ENCODE results near the gene OR5T1.

OR5T1 gene

DNA sequence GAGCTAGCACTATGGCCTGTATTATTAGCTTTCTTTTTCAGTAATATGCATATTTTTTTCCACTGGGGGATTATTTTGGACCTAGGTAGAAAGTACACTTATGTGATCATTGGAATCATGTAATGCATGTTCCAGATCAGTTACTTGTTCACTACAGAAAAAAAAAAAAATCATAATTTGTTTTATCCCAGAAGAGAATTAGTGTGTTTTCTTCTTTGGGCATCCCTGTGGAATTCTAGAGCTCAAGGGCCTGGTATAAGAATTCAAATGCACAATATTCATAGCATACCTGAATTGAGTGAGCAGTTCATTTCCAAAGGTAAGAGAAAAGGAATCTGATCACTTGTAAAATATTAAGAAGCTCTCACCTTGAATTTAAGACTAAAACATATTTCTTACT, at the start of gene OR5T1:
Gene OR5T1, plus strand, starts transcription at position 301 of the 400 bp plus-strand sequence. CDS start 1,485 bp downstream, outside the sequence.
- DNase-seq = no peak

- no peak for DNase-seq
These were observed 39.8 kb upstream of the OR5T1 start, which contains the start of gene OR5T2 for GRCh38 chr11:56234155-56234554. TSS of gene OR5T2 (minus strand) at chr11:56234255. CDS start at chr11:56233062, 1,193 bp downstream.

DNA sequence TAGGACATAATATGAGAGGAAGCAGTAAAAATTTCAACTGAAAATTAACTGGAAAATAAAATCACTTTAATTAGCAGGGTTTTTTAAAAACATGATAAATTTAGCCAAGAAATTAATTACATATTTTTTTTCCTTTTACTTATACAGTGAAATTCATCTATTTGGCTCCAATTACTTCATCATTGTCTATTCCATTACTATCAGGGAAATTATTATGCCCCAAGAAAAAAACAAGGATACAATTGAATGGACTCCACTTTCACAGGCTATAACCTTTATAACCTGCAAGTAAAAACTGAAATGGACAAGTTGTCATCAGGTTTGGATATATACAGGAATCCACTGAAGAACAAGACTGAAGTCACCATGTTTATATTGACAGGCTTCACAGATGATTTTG, 22.0 kb upstream of the OR5T1 start, which contains the start of gene OR5T3:
Gene OR5T3, plus strand, starts transcription at position 301 of the 400 bp plus-strand sequence. Its CDS starts 0 bp downstream, at position 301.
- no peak for DNase-seq

DNA sequence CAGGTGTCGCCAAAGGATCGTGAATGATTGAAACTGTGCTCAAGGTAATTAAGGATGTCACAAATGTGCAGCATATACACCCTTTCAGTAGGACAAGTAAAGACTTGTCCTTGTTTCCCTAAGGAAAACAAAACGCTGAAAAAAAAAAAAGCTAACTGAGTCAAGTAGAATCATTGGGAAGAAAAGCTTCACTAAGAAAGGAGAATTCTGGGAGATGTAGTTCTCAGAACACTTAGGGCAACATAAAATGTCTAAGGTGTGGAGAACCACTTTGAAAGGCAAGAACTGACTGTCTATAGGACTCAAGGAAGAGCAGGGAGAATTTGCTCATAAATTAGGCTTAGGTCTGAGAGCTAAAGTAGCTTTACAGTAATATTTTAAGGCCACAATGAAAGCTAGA, 2.9 kb upstream of the OR5T1 start:
- DNase-seq = no peak

DNA sequence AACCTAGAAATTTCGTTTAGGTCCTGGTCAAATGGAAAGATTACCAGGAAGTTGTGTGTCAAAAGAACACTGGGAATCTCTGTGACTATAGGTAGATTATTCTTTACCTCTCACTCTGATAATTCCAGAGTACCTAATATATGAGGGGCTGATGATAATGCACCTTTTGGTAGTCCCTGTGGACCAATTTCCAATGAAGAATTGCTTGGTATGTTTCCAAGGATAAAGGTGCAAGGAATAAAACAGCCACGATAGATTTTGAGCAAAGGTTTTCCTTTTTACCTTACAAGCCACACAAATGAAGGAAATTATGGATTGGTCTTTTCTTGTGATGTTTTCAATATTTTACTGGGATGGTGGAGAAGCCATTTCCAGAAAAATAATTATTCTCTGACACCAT, 18.2 kb downstream of the OR5T1 start, which contains the start of gene OR8H1:
Gene OR8H1, minus strand, starts transcription at position 101 of the 400 bp plus-strand sequence. CDS start 1,192 bp downstream, outside the sequence.
- DNase-seq = no peak

DNA sequence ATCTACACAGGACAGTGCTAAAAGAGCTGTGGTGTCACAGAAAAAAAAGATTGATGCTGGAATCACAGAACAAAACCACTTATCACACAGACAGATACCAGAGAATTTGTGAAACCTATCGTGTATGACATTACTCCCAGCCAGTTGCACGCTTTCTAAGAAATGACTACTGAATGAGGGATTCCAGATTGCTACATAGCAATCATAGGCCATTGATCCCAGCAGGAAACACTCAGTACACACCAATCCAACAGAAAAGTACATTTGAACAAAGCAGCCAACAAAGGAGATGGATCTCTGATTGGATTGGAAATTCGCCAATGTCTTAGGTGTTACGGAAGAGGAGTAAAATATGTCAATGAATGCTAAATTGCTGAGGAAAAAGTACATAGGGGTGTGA, 22.9 kb downstream of the OR5T1 start:
- no peak for DNase-seq

- DNase-seq = no peak
These were observed 33.9 kb downstream of the OR5T1 start for GRCh38 chr11:56307836-56308235.

DNA sequence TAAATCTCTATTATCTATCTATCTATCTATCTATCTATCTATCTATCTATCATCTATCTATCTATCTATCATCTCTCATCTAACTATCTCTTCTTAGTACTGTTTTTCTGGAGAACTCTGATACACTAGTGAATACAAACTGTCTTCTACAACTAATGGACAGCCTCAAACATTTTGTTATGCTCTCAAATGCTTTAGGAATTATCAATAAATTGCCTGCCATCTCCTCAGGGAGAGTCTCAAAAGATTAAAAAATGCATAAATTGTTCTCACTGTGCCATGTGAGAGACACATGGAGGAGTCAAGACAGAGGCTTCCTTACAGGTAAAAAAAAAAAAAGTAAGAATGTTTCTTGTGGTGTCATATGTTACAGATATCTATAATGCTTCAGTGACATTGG, 40.9 kb downstream of the OR5T1 start, which contains the start of gene OR8K3:
Gene OR8K3, plus strand, starts transcription at position 301 of the 400 bp plus-strand sequence. CDS start 3,163 bp downstream, outside the sequence.
- no peak for DNase-seq
